HG03060 (cell line): ENCODE results near the gene GALNT10.
A peak's percentile ranks its signal among the peaks of the same experiment; 100 is the strongest.
"Not testable (repeated sequence)": the region's sequence is repeated elsewhere in the genome, so short reads cannot be mapped to it uniquely, and the experiment has no call there.

Source experiments
- ATAC-seq: cut with Tn5 transposase; IDR thresholded peaks from one replicate; pipeline ENCODE4 v1.9.1; 2021; ENCODE audit warnings: low read depth, moderate number of reproducible peaks; ENCODE audit not compliant: unreplicated experiment

Gene GALNT10

DNA sequence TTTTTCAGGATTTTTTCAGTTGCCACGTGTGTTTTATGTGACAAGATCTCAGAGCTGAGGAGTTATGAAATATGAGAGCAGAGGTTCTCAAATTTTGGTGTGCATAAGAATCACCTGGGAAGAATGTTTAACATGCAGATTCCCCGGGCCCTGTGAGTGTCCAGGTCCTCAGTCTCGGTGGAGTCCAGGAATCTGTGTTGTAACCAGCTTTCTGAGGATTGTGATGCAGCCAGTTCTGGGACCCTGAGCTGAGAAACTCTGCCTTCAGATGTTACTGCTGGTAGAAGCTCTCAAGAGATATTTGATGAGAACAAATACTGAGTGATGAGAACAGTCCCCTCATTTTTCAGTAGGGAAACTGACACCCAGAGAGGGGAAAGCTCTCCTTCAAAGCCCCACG, 152.4 kb downstream of the GALNT10 start:
- no peak for ATAC-seq

DNA sequence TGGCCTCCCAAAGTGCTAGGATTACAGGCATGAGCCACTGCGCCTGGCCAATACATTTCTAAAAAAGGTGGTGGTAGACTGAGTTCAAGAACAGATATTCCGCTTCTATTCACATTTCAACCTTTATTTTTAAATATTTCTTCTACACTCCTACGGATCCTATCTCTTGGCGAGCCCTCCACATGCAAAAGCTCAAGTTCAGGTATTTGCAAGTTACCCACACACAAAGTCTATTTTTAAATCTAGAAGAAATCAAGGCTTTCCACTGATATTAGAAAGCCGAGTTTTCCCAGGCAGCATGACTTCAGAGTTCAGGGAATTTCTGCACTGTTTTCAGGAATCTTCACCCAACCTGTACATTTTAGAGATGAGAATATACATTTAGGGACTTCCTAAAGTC, 153.9 kb downstream of the GALNT10 start:
- no peak for ATAC-seq

DNA sequence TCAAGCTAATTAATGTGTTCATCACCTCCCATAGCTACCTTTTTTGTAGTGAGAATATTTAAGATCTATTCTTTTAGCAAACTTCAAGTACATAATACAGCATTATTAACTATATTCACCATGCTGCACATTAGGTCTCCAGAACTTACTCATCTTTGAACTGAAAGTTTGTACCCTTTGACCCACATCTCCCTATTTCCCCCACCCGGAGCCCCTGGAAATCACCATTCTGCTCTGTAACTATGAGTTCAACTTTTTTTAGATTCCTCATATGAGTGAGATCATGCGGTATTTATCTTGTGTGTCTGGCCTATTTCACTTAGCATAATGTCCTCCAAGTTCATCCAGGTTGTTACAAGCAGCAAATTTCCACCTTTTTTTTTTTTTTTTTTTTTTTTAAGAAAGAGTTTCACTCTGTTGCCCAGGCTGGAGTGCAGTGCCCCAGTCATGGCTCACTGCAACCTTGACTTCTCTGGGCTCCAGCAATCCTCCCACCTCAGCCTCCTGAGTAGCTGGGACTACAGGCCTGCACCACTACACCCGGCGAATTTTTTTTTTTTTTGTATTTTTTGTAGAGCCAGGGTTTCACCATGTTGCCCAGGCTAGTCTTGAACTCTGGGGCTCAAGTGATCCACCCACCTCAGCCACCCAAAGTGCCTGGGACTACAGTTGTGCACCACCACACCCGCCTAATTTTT, 154.9 kb downstream of the GALNT10 start:
- peak; percentile 68 for ATAC-seq

DNA sequence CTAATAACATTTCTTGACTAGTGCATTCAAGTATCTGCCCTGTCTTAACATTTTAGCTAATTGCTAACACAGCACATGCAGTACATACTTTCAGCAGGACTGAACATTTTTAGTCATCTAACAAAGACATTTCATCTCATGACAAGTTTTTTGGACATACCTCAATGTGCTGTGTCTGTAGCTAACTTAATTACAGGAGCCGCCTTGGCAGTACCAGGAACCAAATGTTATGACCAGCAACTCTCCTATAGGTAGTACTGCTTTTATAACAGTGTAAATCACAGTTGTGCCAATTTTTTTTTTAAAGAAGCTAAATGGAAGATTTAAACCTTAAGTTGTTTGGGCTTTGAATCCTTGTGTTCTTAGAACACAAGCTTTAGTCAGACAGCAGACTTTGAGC, 155.9 kb downstream of the GALNT10 start:
- no peak for ATAC-seq

DNA sequence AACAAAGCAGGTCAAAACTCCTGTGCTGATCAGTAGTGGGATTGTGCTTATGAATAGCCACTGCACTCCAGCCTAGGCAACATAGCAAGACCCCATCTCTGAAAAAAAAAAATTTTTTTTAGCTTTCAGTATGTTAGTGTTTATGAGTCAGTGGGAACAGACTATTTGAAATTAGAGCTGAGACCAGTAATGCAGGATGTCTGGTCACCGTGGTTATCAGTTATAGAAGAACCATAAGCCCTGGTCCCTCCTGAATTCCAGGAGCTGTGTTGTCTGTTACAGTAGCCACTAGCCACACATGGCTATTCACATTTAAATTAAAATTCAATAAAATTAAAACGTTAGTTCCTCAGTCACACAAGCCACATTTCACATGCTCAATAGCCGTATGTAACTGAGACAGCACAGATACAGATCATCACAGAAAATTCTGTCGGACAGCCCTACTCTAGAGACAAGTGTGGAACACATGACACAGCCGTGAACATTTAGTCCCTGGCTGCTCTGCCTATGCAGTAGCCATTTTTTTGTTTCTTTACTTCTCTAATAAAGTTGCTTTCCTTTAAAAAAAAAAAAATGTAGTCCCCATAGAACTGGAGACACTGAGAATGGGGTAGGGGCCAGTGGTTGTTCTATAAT, 159.2 kb downstream of the GALNT10 start:
- no peak for ATAC-seq

DNA sequence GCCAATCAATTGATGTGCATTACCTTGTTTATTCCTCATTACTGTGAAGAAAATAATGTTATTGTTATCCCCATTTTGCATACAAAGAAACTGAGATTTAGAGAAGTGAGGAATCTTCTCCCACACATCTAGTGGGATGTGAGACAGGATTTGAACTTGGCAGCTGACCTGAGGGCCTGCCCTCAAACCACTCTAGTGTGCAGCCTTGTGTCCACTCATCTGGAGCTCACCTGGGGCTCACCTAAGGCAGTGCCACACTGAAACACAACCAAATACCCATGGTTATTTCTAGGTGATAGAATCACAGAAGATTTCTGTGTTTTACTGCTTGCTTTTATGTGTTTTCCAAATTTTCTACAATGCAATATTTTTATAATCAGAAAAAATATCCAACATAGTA, 160.6 kb downstream of the GALNT10 start:
- ATAC-seq, result no peak

DNA sequence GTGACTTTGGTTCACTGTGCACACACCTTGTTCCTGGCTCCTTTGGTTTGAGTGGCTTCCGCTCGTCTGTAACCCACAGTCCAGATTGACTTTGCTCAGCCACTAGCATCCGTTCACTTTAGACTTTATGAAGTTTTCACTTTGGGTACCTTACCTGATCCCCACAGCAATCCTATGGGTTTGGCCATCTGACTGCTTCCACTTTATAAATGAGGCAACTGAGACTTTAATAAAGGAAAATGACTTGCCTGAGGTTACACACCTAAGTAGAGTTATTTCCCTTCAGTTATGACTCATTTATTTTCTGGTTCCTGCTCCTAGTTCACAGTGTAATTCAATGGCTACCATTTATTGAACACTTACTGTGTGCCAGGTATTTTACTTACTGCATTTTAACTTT, 161.0 kb downstream of the GALNT10 start:
- ATAC-seq, result peak; percentile 57

DNA sequence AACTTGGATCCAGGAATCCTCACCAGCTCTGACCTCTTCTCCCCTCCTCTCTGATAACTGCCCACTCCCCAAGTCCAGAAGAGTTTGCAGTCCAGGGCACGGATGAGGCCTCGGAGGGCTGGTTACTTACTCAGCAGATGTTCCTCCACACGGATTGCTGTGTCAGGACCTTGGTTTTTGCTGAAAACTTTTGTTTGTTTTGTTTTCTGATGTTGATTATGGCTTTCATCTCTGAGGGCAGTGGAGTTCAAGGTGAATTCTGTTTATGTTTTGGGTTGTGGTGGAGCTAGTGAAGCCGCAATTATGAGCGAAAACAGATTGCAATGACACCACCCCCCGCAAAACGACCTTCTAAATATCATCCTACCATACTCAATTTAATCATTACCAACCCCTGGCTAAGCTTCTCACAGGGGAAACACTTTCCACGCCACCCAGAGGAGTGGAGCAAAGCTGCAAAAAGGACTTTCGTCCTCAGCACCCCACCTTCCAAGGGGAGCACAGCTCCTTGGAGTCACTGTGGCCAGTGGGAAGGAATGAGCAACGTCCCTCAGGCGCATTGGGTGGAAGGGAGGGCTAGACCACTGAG, 162.5 kb downstream of the GALNT10 start:
- ATAC-seq, result no peak

DNA sequence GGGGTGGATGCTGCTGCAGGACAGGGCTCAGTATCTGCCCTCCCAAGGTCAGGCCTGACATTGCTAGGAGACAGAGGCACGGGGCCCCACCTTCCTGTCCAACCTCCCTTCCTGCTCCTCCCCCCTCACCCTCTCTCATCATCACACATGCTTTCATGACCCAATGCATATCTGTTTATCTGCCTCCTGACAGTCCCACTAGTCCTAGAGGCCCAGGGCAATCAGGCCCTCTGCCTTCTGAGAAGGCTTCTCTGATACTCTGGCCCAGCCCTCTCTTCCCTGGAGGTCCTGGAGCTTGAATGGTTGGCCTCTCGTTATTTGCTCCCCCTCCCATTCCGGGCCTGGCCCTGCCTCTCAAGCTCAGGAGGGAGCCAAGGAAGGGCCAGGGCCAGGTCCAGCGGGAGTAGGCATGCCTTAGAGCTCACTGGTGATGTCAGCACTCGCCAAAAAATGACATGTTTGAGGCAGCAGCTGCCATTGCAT, 164.6 kb downstream of the GALNT10 start:
- no peak for ATAC-seq

DNA sequence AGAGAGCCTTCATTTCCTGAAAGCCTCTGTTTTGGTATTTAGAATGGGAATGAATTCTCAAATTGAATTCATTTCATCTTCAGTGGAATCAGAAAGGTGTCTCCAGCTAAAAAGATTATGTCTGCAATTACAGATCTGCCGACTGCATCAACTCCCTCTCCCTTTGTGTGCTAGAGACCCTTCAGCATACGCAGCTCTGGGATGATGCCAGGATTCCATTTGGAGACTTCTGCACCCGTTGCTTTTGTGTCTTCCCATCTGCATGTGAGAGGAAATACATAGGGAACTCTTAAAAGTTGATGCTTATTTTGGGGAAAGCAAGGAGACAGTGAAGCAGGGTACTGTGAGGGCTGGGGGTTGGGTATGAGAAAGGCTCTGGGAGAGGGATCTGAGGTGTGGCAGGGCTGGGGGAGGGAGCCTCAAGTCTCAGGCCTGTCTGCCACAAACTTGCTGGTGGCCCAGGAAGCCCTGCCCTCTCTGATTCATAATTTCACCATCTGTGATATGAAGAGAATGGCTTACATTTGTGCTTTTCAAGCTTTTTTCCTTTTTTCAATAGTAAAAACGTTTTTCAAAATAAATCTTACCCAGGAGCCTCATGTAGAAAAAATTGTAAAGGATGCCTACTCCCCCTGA, 165.6 kb downstream of the GALNT10 start:
- no peak for ATAC-seq

DNA sequence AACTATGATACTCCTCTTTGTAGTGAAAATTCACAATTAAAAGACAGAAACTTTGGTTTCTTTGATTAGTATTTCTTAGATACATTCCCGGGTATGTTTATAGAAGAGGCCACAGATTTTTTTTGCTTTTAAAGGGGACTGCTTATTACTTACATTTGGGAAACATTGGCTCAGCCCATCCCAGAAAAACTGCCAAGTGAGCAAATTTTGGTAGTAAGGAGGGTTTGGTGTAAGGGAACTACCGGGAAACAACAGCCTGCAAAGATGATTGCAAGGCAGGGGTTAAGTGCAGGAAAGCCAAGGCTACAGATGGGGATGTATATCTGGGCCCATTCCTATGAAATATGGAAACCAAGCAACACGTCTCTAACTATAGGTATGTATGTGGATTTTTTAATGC, 166.4 kb downstream of the GALNT10 start:
- ATAC-seq, result no peak

DNA sequence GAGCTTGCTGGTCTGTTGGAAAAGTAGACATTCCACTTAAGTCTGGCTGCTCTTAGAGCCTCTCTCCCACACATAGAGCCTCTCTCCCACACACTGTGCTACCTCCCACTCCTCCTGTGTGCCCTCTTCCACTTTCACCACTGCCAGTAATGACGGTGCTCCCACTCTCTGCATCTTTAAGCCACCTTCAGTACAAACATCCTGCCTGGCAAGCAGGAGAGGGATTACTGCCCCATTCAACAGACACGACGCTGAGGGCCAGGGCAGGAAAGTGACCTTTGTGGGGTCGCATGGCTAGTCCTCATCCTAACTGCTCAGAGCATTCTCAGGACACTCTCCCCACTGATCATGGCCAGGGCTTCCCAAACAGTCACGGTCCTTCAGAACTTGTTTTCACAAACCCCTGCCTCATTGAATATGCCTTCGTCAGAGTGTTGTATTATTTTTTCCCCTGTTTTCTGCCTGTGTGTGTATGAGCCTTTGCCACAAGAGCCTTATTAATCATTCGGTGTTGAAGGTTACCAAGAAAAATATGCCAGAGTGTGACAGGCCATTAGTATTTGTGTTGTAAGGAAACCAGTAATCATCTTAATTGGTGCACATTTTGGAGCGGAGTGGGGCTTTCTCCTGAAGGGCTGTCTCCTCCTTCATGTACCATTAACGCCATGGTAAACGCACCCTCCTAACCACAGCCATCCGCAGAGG, 168.1 kb downstream of the GALNT10 start:
- ATAC-seq, result no peak

DNA sequence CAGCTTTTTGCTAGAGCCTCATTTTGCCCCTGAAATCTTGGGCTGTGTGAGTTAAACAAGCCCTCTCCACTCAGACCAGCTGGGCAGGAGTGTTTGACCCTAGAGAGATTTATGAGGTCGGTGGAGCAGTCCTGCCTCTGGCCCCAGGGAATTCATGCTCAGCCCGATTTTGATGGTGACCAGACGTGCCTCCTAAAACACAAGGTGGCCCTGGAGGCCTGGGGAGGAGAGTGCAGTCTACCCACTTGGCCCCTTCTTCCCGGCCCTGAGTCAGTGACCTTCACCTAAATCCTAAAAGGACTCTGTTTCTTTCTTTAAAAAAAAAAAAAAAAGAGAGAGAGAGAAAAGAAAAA, 168.7 kb downstream of the GALNT10 start:
- no peak for ATAC-seq

DNA sequence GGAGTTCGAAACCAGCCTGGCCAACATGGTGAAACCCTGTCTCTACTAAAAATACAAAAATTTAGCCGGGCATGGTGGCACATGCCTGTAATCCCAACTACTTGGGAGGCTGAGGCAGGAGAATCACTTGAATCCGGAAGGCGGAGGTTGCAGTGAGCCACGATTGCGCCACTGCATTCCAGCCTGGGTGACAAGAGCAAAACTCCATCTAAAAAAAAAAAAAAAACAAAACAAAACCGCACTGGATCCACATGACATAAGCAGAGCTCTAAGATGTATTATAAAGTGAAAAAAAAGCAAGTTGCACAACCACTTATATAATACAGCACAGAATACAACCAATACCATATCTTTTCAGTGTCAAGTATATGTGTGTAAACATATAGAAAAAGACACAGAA, 169.7 kb downstream of the GALNT10 start:
- ATAC-seq, result not testable (repeated sequence)

DNA sequence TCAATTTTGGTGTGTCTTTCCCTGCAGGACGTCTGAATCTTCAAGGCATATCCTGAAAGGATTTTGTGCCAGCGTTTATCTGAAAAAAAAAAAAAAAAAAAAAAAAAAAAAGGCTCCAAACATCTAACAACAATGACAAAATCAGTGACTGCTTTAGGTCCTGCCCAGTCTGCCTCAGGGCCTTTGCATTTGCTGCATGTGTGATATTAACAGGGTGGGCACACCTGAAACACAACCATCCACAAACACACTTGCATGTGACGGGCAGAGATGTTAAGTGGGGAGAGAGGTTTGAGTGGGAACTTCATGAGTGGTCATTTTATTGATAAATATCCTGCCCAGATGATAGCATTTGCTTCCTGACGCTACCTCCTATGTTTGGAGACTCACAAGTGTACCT, 172.9 kb downstream of the GALNT10 start:
- ATAC-seq, result no peak

DNA sequence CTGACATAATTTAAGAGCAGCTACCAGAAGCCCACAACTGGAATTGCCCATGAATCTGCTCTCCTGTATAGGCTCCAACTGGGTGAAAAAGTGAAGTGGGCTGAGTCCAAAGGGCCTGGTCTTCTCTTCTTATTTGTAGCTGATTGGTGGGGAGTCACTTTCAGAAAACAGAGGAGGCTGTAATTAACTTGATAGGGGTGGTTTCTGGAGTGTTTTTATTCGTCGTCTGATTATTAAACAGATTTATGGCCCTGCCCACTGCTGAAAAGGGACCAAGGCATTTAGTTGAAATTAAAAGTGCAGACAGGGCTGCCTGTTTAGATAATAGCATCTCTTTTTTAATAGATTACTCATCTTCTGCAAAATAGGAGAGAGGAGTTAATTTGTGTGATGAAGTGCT, 174.2 kb downstream of the GALNT10 start:
- ATAC-seq, result no peak

DNA sequence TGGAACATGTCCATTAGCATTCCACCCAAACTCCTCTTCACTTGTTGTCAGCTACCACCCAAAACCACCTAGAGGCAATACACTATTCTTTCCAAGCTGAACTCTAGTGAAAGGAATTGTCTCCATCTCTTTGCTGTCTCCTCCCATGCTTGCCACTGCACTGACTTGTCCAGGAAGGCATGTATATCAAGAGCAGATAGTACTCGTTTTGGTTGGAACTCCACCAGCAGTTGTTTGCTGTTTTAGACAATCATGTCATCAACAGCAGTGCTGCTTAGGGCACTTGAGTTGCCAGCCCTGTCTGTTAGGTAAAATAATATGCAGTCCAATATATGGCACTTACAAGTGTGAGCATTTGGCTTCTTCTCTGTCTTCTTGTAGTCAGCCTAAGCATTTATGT, 175.3 kb downstream of the GALNT10 start:
- ATAC-seq, result no peak

DNA sequence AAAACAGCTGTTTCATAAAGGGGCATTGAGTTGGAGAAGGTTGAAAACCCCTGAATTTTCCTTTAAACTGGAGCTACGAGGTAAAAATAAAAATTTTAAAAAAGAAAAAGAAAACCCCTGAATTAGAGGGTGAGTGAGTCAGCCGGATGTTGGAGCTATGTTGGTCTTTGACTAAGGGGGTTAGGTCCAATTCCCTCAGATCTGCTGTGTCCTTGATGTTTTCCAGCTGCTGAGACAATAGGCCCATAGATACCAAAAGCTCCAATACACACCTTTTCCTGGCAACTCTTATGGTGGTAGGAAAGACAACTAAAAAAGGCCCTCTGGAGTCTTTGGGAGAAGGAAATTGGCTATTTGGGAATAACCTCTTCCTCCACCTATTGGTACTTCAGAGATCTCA, 175.8 kb downstream of the GALNT10 start:
- no peak for ATAC-seq

DNA sequence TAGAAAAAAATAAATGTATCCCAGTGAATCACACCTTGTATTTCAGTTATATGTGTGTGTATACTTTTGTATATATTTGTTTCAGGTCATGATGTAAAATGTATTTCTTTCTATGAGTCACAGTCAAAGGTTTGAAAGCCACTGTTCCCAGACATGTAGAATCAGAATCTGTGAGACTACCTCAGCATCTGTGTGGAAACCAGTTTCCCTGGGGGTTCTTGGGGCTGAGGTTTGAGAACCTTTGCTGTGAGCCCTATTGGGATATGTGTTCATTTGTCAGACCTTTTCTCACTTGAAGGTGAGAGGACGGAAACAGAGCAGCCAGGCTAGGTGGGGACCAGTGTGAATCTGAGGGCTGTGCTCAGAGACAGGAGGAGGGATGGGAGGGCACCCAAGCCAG, 176.6 kb downstream of the GALNT10 start:
- peak; percentile 68 for ATAC-seq

DNA sequence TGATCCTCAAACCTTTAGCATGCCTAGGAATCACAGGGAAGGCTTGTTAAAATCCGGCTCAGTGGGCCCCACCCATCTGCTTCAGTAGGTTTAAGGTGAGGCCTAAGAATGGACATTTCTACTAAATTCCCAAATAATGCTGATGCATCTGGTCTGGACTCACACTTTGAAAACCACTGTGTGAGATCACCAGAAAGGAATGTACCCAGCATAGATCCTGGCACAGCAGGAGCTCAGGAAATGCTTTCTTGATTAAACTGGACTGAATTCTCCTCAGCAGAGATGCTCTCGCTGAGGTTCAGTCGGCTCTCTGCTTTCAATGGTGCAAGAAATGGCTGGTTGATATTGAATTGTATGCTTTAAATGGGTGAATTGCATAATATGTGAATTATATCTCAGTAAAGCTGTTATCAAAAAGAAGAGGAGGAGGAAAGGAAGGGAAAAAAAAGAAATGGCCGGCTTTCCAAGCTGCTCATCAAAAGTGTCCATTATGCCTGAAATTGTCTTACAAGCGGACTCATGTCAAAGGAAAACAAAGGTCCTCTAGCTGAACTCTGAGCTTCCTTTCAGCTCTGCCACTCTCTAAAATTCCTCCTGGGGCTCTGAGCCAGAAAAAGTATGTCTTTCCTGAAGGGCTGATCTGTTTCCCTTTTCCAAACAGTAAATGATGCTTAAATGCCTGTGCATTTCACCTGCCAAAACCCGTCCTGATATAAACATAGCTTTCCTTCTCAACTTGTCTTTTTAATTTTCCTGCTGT, 177.7 kb downstream of the GALNT10 start:
- no peak for ATAC-seq
